Ovary (tissue), 3 donors: Measurements from ENCODE around the gene FILIP1L.

Experiments
- POLR2A ChIP-seq: fragments of 450-650 bp; IDR thresholded peaks from one replicate; pipeline ENCODE4 v1.6.1; 2017; ENCODE audit warnings: antibody characterized with exemption, mild to moderate bottlenecking, moderate library complexity
- TF ChIP-seq, protein P1 (sequence below), 3 donors: fragments of 450-650 bp in 2 of 3; fragments of 200-600 bp in 1 of 3; IDR thresholded peaks; one replicate each; pipeline versions ENCODE4 v1.5.1 to v1.8.0; 2016 to 2022; ENCODE audit warnings: antibody characterized with exemption in 3 of 3, mild to moderate bottlenecking in 1 of 3
- donor health status: DM: no; HTN: no; CAD: no.

DNA sequence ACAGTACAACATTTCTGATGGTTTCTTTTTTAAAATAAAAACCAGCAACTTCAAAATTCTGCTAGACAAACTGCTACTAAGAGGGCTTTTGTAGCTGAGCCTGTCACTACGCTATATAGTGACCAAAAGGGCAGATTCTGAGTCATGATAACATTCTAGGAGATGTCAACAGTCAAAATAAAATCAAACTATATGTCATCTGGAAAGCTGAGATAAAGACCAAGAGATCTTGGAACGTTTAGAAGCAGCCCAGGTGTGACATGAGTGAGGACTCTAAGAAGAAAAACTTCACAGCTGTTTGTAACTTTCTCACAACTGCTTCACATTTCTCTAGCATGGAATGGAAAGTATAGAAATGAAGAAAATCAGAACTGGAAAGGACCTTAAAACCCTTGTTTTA lies 84.6 kb downstream of the FILIP1L start:
- TF ChIP-seq, protein P1, sequence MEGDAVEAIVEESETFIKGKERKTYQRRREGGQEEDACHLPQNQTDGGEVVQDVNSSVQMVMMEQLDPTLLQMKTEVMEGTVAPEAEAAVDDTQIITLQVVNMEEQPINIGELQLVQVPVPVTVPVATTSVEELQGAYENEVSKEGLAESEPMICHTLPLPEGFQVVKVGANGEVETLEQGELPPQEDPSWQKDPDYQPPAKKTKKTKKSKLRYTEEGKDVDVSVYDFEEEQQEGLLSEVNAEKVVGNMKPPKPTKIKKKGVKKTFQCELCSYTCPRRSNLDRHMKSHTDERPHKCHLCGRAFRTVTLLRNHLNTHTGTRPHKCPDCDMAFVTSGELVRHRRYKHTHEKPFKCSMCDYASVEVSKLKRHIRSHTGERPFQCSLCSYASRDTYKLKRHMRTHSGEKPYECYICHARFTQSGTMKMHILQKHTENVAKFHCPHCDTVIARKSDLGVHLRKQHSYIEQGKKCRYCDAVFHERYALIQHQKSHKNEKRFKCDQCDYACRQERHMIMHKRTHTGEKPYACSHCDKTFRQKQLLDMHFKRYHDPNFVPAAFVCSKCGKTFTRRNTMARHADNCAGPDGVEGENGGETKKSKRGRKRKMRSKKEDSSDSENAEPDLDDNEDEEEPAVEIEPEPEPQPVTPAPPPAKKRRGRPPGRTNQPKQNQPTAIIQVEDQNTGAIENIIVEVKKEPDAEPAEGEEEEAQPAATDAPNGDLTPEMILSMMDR (IDR thresholded peaks at IDR 0.05) = no peak
- no peak for TF ChIP-seq POLR2A
